GM12891 (cell line): ENCODE results near the gene FOXN3.

Experiments
- PAX5 ChIP-seq: IDR thresholded peaks from 2 replicates; pipeline ENCODE4 v1.6.1; 2011; ENCODE audit warnings: low read length, moderate library complexity, mild to moderate bottlenecking; ENCODE audit not compliant: insufficient read depth, severe bottlenecking
- POLR2A ChIP-seq: IDR thresholded peaks from 2 replicates; pipeline ENCODE4 v1.6.1; 2011; ENCODE audit warnings: low read depth, low read length, control low read depth
- POLR2AphosphoS5 ChIP-seq: IDR thresholded peaks from 2 replicates; pipeline ENCODE4 v1.6.1; 2011; ENCODE audit warnings: low read depth, low read length, control low read depth
- POU2F2 ChIP-seq: IDR thresholded peaks from 2 replicates; pipeline ENCODE4 v1.6.1; 2011; ENCODE audit warnings: low read depth, mild to moderate bottlenecking, control low read depth, low read length, moderate library complexity
- SPI1 ChIP-seq: IDR thresholded peaks from 2 replicates; pipeline ENCODE4 v1.6.1; 2011; ENCODE audit warnings: low read depth, low read length, control low read depth
- TAF1 ChIP-seq: IDR thresholded peaks from 2 replicates; pipeline ENCODE4 v1.6.1; 2011; ENCODE audit warnings: low read depth, low read length, control low read depth

GRCh38 chr14:89207925-89208328, 209.1 kb downstream of the FOXN3 start:
- no peak for TF ChIP-seq TAF1
- TF ChIP-seq POLR2A, result no peak
- TF ChIP-seq SPI1, result no peak
- no peak for TF ChIP-seq POLR2AphosphoS5
- TF ChIP-seq PAX5, result no peak
- no peak for TF ChIP-seq POU2F2
